Measurements from ENCODE around the gene SAFB. TPM values are rescaled to one million over a fixed set of nuclear protein-coding genes. Genes with fewer than 3 reads are reported as not detected.

The SAFB gene
- polyA plus RNA-seq, 1 of the 3 experiments (the other 2 are of a cell fraction), result 90.0 TPM

DNA sequence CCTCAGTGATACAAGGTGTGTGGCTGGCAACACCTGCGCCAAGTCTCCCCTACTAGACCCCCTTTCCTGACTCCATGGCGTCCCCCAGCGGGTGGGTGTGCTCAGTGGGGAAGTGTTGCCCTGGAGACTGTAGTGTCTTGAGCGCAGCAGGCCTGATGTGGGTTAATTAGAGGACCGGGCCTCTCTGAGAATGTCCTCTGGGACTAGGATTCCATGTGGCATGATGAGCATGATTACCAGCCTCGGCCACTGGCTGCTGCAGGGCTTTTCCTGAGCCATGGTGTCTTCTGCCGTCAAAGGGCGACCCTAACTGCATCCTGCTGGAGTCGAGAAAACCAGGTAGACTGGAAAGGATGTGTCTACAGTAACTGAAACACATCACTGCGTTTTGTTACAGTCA lies 29.4 kb downstream of the SAFB start:
- peaks cover 62 to 68% of the 10 kb centered on the region in 2 experiments for H3K36me3 ChIP-seq (replicated peaks in 1 of 2; ENCODE audit: control insufficient read depth in 1 of 2, insufficient read depth in 2 of 2, low read length in 1 of 2)

DNA sequence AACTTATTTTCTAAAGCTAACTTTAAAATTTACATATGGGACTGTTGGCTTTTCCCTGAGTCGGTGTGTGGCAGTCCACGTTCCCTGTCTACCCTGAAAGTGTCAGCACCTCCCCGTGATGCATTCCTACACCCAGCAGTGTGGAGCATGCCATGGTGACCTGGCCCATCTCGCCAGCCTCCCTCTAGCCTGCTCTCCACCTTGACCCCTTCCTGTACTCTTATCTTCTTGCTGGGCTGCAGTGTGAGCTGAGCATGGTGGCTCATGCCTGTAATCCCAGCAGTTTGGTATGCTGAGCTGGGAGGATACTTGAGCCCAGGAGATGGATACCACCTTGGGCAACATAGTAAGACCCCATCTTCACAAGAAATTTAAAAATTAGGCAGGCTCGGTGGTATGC lies 32.0 kb downstream of the SAFB start:
- Histone ChIP-seq H3K9me3 (no peaks in the 10 kb centered on the region), H3K4me2 (no peak overlapping the region), H3K27me3 (ENCODE audit: insufficient read depth) (no peaks in the 10 kb centered on the region), H3F3A (replicated peaks; ENCODE audit: insufficient read depth) (peaks cover 5% of the 10 kb centered on the region), H4K20me1 (ENCODE audit: insufficient read depth) (no peaks in the 10 kb centered on the region), H3K9me2 (no peaks in the 10 kb centered on the region), H3K4me1 (ENCODE audit: control insufficient read depth in 1 of 2, insufficient read depth in 2 of 2, low read depth in 1 of 2, low read length in 1 of 2) (no peaks in the 10 kb centered on the region), H3K9ac (no peak overlapping the region), H2AFZ (ENCODE audit: low read depth) (no peak overlapping the region), H3K79me2 (ENCODE audit: insufficient read depth) (peaks cover 13% of the 10 kb centered on the region; the same call in 1 of the 2 replicates), H3K27ac (ENCODE audit: low read depth in 2 of 2, low read length in 1 of 2) (no peak overlapping the region), H3K36me3 (replicated peaks in 1 of 2; ENCODE audit: control insufficient read depth in 1 of 2, insufficient read depth in 2 of 2, low read length in 1 of 2) (peaks cover 55 to 56% of the 10 kb centered on the region in 2 experiments), H3K4me3 (ENCODE audit: low read depth in 2 of 2, low read length in 1 of 2) (no peak overlapping the region)
- ChIA-PET CTCF (interaction anchor here (1.0 to 1.4 kb wide), 3 partner anchors 10 to 35 kb away, joined by 3 to 4 read pairs (median 3); partner anchors contain the start of gene RPL36), POLR2A (no interaction called here)
- 93% methylated on average over 5 of the region's 5 CpGs for WGBS (ENCODE audit: low lambda C conversion rate)
- TF ChIP-seq JUND (IDR thresholded peaks at IDR 0.05) (no peak), FOSL2 (IDR thresholded peaks at IDR 0.05; ENCODE audit: borderline replicate concordance, low read depth) (no peak), RFX5 (IDR thresholded peaks at IDR 0.05; ENCODE audit: low read length) (no peak)
- DNase-seq, result no peak

More for the DNA sequence above, 29.4 kb downstream of the SAFB start:
- no peak for DNase-seq
- ChIA-PET CTCF (no interaction called here), POLR2A (no interaction called here)
- Histone ChIP-seq H3K27me3 (ENCODE audit: insufficient read depth) (no peaks in the 10 kb centered on the region), H4K20me1 (ENCODE audit: insufficient read depth) (peaks cover 7% of the 10 kb centered on the region), H3K79me2 (ENCODE audit: insufficient read depth) (peaks cover 12% of the 10 kb centered on the region; the same call in 1 of the 2 replicates), H2AFZ (ENCODE audit: low read depth) (no peak overlapping the region), H3K9ac (no peak overlapping the region), H3K4me2 (no peak overlapping the region), H3K4me3 (ENCODE audit: low read depth in 2 of 2, low read length in 1 of 2) (no peak overlapping the region), H3K9me3 (no peaks in the 10 kb centered on the region), H3K9me2 (no peaks in the 10 kb centered on the region), H3F3A (replicated peaks; ENCODE audit: insufficient read depth) (peaks cover 5% of the 10 kb centered on the region), H3K27ac (ENCODE audit: low read depth in 2 of 2, low read length in 1 of 2) (no peak overlapping the region), H3K4me1 (ENCODE audit: control insufficient read depth in 1 of 2, insufficient read depth in 2 of 2, low read depth in 1 of 2, low read length in 1 of 2) (no peaks in the 10 kb centered on the region)
- WGBS (ENCODE audit: low lambda C conversion rate), result 93% methylated on average over 9 of the region's 10 CpGs
- TF ChIP-seq, protein P1, sequence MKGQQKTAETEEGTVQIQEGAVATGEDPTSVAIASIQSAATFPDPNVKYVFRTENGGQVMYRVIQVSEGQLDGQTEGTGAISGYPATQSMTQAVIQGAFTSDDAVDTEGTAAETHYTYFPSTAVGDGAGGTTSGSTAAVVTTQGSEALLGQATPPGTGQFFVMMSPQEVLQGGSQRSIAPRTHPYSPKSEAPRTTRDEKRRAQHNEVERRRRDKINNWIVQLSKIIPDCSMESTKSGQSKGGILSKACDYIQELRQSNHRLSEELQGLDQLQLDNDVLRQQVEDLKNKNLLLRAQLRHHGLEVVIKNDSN (IDR thresholded peaks at IDR 0.05; ENCODE audit: borderline replicate concordance, low read depth), result no peak
- TF ChIP-seq YY1 (IDR thresholded peaks at IDR 0.05; ENCODE audit: low read depth) (no peak), CHD2 (IDR thresholded peaks at IDR 0.05; ENCODE audit: low read length, partially characterized antibody) (no peak), FOXM1 (IDR thresholded peaks at IDR 0.05; ENCODE audit: low read depth) (no peak), GABPA (IDR thresholded peaks at IDR 0.05; ENCODE audit: low read depth) (no peak), JUND (IDR thresholded peaks at IDR 0.05) (no peak), RCOR1 (IDR thresholded peaks at IDR 0.05; ENCODE audit: low read length) (no peak), ELF1 (IDR thresholded peaks at IDR 0.05) (no peak), TEAD4 (IDR thresholded peaks at IDR 0.05; ENCODE audit: borderline replicate concordance, insufficient read depth) (no peak), MXI1 (IDR thresholded peaks at IDR 0.05; ENCODE audit: low read depth, low read length) (no peak)
- TF ChIP-seq, protein P2, sequence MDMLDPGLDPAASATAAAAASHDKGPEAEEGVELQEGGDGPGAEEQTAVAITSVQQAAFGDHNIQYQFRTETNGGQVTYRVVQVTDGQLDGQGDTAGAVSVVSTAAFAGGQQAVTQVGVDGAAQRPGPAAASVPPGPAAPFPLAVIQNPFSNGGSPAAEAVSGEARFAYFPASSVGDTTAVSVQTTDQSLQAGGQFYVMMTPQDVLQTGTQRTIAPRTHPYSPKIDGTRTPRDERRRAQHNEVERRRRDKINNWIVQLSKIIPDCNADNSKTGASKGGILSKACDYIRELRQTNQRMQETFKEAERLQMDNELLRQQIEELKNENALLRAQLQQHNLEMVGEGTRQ (IDR thresholded peaks at IDR 0.05; ENCODE audit: borderline replicate concordance, low read depth, low read length), result no peak
- TF ChIP-seq, protein P3, sequence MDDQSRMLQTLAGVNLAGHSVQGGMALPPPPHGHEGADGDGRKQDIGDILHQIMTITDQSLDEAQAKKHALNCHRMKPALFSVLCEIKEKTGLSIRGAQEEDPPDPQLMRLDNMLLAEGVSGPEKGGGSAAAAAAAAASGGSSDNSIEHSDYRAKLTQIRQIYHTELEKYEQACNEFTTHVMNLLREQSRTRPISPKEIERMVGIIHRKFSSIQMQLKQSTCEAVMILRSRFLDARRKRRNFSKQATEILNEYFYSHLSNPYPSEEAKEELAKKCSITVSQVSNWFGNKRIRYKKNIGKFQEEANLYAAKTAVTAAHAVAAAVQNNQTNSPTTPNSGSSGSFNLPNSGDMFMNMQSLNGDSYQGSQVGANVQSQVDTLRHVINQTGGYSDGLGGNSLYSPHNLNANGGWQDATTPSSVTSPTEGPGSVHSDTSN (IDR thresholded peaks at IDR 0.05), result no peak
